IgD-negative memory B cell (primary cell): ENCODE measurements around the gene ATP13A1. TPM values are rescaled to one million over a fixed set of nuclear protein-coding genes. Genes with fewer than 3 reads are reported as not detected.

Experiments used
- H3K27ac Mint-ChIP-seq, 3 donors: one replicate each; pipeline ENCODE4 v1.8.0; 2020 to 2022; ENCODE audit warnings: mild to moderate bottlenecking in 3 of 3, mixed read lengths in 3 of 3, moderate library complexity in 1 of 3
- H3K27me3 Mint-ChIP-seq: one replicate; pipeline ENCODE4 v1.8.0; 2021; ENCODE audit warnings: mixed read lengths
- H3K36me3 Mint-ChIP-seq: one replicate; pipeline ENCODE4 v1.8.0; 2020; ENCODE audit warnings: mild to moderate bottlenecking, mixed read lengths
- H3K4me1 Mint-ChIP-seq, 3 donors: one replicate each; pipeline ENCODE4 v1.8.0; 2020 to 2022; ENCODE audit warnings: mixed read lengths in 3 of 3, mild to moderate bottlenecking in 1 of 3
- H3K4me3 Mint-ChIP-seq, 4 donors: one replicate each; pipeline ENCODE4 v1.8.0; 2020 to 2022; ENCODE audit warnings: mild to moderate bottlenecking in 4 of 4, mixed read lengths in 4 of 4, moderate library complexity in 3 of 4
- H3K9me3 Mint-ChIP-seq, 3 donors: one replicate each; pipeline ENCODE4 v1.8.0; 2020 to 2021; ENCODE audit warnings: mixed read lengths in 3 of 3, mild to moderate bottlenecking in 1 of 3
- polyA plus RNA-seq: library from polyadenylated mRNA; unstranded; fragments of 300-500 nt; fragmentation: Illumina TruSeq; gene quantifications from one replicate; pipeline ENCODE4 v1.2.3, GENCODE V29; 2021

Gene ATP13A1
- polyA plus RNA-seq, 1 donor from 2014 or later: 59.0 TPM

DNA sequence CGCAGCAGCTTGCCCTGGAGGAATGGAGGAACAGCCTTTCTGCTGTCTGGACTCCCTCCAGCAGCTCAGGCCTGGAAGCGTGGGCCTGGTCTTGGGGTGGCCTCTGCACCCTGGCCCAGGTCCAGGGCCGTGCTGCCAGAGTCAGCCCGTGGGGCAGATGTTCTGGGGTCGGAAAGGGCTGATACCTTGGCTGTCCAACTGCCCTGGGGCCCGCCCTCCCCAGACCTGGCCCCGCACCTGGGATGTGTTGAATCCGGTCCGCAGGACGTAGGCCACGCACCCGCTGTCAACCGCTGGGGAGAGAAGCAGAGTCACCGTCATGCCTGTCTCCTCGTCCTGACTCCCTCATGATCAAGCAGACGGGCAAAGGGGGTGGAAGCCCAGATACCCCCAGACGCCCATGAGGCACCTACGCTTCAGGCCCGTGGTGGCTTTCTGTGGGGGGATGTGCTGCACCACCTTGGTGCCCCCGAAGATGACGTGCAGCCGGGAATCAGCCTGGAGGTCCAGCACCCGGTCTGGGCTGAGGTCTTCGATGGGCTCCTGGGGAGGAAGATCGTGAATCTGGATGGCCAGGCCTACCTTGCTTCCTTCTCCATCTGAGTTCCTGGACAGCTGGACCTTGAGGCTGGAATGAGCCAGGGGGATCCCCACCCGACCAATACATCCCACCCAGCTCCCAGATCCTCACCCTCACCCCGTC lies 7.7 kb downstream of the ATP13A1 start:
- H3K27me3 Mint-ChIP-seq: peaks cover 1% of the 10 kb centered on the region
- H3K27ac Mint-ChIP-seq: no peak overlapping the region
- no peaks in the 10 kb centered on the region for H3K9me3 Mint-ChIP-seq
- H3K4me3 Mint-ChIP-seq: peak overlapping the region in 1 of 4 donors; percentile 32
- H3K36me3 Mint-ChIP-seq: peaks cover 5% of the 10 kb centered on the region
- peaks cover 0 to 5% (median 3%) of the 10 kb centered on the region in 3 donors for H3K4me1 Mint-ChIP-seq

DNA sequence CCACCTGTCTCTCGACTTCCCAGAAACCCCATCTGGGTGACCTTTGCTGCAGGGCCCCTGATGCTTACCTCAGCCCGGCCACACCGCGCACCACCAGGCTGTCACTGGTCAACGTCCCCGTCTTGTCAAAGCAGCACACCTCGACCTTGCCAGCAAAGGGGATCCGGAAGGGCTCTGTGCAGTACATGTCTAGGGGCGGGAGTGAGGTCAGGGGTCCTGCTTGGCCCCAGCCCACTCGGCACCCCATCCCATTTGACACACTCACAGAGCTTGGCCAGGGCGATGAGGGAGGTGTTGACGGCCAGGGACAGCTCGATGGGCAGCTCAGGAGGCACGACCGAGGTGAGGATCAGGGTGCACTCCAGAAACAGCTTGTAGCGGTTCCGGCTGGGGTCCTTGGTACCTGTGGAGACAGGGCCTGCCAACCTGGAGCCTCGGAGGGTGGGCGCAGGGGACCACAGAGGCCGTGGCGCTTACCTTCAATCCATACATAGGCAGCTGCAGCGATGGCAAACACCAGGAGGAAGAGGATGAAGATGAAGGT lies 8.4 kb downstream of the ATP13A1 start:
- H3K4me1 Mint-ChIP-seq: peaks cover 0 to 5% (median 3%) of the 10 kb centered on the region in 3 donors
- H3K36me3 Mint-ChIP-seq: peaks cover 5% of the 10 kb centered on the region
- H3K27me3 Mint-ChIP-seq: peaks cover 1% of the 10 kb centered on the region
- peak overlapping the region in 1 of 3 donors; percentile 81 for H3K27ac Mint-ChIP-seq
- no peaks in the 10 kb centered on the region for H3K9me3 Mint-ChIP-seq
- H3K4me3 Mint-ChIP-seq: no peak overlapping the region

DNA sequence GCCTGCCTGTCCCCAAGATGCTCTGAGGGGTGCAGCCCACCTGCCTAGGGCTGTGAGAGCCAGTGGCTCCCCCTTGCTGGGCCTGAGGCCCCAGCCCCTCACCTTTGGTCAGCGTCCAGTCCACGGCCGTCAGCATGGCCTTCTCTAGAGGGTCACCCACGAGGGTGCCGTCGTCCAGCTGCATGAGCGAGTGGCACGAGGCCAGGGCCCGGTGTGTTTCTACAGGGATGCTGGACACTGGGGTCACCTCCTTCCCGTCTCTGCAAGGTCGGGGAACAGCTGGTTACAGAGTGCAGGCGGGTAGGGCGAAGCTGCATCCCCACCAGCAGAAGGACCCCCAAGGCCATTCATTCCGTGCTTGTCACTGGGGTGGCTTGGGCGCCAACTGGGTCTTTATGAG lies 9.0 kb downstream of the ATP13A1 start:
- peaks cover 5% of the 10 kb centered on the region for H3K36me3 Mint-ChIP-seq
- H3K9me3 Mint-ChIP-seq: no peaks in the 10 kb centered on the region
- no peak overlapping the region for H3K4me3 Mint-ChIP-seq
- H3K27me3 Mint-ChIP-seq: peaks cover 1% of the 10 kb centered on the region
- H3K4me1 Mint-ChIP-seq: peaks cover 0 to 5% (median 3%) of the 10 kb centered on the region in 3 donors
- H3K27ac Mint-ChIP-seq: peak overlapping the region in 1 of 3 donors; percentile 81

DNA sequence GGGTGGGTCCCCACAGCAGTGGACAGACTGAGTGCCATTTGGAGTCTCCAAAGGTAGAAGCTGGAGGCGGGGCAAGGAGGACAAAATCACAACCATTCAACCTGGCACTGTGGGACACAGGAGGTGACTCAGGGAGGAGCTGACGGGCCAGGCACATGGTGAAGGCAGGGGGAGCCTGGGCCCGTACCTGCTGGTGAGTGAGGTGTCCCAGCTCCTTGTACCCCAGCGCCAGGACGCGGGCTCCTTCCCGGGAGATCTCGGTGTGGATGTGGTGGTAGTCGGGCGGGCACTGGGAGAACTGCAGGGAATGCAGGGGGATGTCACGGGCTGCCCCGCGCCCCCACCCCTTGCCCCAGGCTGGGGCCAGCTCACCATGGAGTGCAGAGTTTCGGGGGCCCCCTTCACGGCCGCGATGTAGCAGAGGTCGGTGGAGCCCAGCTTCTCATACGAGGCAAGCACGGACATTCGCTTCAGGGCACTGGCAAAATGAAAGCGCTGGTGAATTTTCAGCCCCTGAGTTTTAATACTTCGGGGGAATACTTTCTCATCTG lies 9.8 kb downstream of the ATP13A1 start:
- H3K4me3 Mint-ChIP-seq: no peak overlapping the region
- peaks cover 0 to 5% (median 3%) of the 10 kb centered on the region in 3 donors for H3K4me1 Mint-ChIP-seq
- H3K36me3 Mint-ChIP-seq: peaks cover 5% of the 10 kb centered on the region
- no peaks in the 10 kb centered on the region for H3K9me3 Mint-ChIP-seq
- H3K27ac Mint-ChIP-seq: no peak overlapping the region
- peaks cover 1% of the 10 kb centered on the region for H3K27me3 Mint-ChIP-seq

DNA sequence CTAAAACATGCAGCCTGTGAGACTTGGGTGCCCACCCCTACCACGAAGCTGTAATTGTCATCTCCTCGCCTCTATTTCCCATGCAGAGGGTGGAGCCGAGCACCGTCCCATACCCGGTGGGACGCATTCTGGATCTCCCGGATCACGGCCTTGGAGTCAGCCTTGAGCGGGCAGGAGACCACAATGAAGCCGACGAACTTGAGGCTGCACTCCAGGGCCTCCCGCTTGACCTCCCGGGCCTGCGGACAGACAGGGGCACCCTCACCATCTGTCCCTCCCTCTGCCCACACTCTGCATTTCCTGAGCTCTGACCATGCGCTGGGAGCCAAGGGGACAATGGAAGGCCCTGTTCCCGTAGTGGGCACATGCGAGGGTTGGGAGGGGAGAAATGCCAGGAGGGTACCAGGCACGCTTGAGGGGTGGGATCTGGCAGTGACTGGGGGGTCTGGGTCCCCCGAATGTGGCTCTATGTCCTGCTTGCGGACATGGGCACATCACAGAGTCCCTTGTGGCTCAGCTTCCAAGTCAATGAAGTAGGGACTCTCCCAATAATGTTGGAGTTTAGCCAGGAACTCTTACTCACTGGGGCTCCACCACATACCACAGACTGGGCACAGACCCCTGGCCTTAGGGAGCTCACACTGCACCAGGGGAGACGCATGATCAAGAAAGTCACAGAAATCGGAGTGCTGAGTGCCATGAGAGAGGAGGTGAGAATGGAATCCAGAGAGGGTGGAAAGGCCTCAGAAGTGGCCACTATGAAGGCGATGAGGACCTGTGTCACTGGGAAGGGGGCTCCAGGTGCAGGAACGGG lies 10.8 kb downstream of the ATP13A1 start:
- peaks cover 5% of the 10 kb centered on the region for H3K36me3 Mint-ChIP-seq
- no peaks in the 10 kb centered on the region for H3K9me3 Mint-ChIP-seq
- peak overlapping the region in 1 of 4 donors; percentile 65 for H3K4me3 Mint-ChIP-seq
- peaks cover 0 to 1% (median 0%) of the 10 kb centered on the region in 3 donors for H3K4me1 Mint-ChIP-seq
- H3K27me3 Mint-ChIP-seq: peaks cover 1% of the 10 kb centered on the region
- H3K27ac Mint-ChIP-seq: peak overlapping the region in 1 of 3 donors; percentile 50

DNA sequence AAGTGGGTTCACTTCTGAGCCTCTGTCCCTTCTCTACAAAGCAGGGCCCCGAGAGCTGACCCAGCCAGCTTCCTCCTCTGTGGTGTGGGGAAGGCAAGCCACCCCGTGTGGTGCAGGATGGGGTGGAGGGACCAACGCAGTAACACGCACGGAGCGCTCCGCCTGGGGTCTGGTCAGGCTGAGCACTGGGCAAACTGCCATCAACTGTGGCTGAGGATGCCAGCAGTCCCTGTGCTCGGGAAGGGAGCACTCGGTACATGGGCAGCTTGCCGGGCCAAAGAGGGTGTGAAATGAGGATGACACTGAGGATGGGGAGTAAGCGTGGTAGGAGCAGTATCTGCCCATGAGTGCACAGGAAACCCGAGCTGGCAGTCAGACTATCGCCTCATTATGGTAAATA lies 12.4 kb downstream of the ATP13A1 start:
- Mint-ChIP-seq H3K27me3 (peaks cover 1% of the 10 kb centered on the region), H3K27ac (no peak overlapping the region)

DNA sequence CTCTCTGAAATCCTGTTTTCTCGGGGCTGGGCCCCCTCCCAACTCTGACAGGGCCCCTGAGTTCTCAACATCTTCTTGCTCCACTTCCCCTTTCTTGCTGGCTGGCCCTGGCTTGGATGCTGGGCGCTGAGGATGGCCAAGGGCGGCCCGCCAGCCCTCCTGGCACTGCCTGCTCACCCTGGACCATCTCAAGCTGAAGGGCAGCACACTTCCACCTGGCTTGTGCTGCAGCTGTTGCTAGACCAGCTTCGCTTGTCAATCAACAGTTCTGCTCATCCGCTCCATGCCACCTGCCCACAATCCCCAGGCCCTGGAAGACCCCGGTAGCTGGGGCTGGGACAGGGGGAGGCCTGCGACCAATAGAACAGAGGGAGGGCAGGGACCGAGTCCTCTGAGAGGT lies 13.1 kb downstream of the ATP13A1 start:
- peaks cover 0 to 1% (median 0%) of the 10 kb centered on the region in 3 donors for H3K4me1 Mint-ChIP-seq
- H3K36me3 Mint-ChIP-seq: peaks cover 5% of the 10 kb centered on the region
- H3K27ac Mint-ChIP-seq: no peak overlapping the region
- peaks cover 1% of the 10 kb centered on the region for H3K27me3 Mint-ChIP-seq
- no peaks in the 10 kb centered on the region for H3K9me3 Mint-ChIP-seq
- no peak overlapping the region for H3K4me3 Mint-ChIP-seq

More for the DNA sequence above, 12.4 kb downstream of the ATP13A1 start:
- no peak overlapping the region for H3K4me3 Mint-ChIP-seq
- H3K9me3 Mint-ChIP-seq: no peaks in the 10 kb centered on the region
- peaks cover 0 to 1% (median 0%) of the 10 kb centered on the region in 3 donors for H3K4me1 Mint-ChIP-seq
- peaks cover 5% of the 10 kb centered on the region for H3K36me3 Mint-ChIP-seq

DNA sequence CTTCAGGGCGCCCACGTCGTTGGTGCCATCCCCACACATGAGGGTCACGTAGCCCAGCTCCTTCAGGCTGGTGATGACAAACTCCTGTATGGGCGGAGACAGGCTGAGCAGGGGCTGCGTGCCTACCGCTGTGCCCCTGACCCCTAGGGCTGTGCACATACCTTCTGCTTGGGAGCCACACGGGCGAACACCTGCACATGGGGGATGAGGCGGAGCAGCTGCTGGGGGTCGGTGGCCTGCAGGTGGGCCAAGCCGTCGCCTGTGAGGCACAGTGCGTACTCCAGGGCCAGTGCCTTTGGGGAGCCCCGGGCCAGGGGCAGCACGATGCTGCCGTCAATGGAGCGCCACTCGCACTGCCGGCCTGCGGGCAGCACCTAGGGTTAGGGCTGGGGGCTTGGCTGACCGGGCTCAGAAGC lies 13.9 kb downstream of the ATP13A1 start:
- Mint-ChIP-seq H3K4me3 (peak overlapping the region in 1 of 4 donors; percentile 27), H3K27me3 (peaks cover 1% of the 10 kb centered on the region)

DNA sequence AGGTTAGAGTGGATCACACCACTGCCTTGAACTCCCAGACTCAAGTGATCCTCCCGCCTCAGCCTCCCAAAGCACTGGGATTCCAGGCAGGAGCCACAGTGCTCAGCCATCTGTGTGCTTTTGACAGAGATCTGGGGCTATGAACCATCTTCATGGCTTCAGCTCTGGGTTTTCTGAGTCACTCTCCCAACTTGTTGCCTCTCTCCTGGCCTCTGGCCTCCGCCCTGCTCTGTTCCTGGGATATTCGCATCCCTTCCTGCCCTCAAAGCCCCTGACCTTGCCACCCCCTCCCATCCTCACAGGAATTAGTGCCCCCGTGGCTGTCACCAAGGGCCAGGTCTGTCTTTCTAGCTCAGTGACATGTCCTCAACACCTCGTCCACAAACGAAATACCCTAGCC lies 14.3 kb downstream of the ATP13A1 start:
- Mint-ChIP-seq H3K36me3 (peaks cover 5% of the 10 kb centered on the region), H3K27me3 (peaks cover 1% of the 10 kb centered on the region), H3K4me3 (peak overlapping the region in 1 of 4 donors; percentile 27), H3K4me1 (peaks cover 0 to 2% (median 1%) of the 10 kb centered on the region in 3 donors), H3K27ac (peak overlapping the region in 2 of 3 donors; percentile 57 to 85), H3K9me3 (no peaks in the 10 kb centered on the region)

More for the DNA sequence above, 13.9 kb downstream of the ATP13A1 start:
- Mint-ChIP-seq H3K9me3 (no peaks in the 10 kb centered on the region), H3K4me1 (peaks cover 0 to 1% (median 0%) of the 10 kb centered on the region in 3 donors), H3K36me3 (peaks cover 5% of the 10 kb centered on the region), H3K27ac (peak overlapping the region in 2 of 3 donors; percentile 57 to 85)

DNA sequence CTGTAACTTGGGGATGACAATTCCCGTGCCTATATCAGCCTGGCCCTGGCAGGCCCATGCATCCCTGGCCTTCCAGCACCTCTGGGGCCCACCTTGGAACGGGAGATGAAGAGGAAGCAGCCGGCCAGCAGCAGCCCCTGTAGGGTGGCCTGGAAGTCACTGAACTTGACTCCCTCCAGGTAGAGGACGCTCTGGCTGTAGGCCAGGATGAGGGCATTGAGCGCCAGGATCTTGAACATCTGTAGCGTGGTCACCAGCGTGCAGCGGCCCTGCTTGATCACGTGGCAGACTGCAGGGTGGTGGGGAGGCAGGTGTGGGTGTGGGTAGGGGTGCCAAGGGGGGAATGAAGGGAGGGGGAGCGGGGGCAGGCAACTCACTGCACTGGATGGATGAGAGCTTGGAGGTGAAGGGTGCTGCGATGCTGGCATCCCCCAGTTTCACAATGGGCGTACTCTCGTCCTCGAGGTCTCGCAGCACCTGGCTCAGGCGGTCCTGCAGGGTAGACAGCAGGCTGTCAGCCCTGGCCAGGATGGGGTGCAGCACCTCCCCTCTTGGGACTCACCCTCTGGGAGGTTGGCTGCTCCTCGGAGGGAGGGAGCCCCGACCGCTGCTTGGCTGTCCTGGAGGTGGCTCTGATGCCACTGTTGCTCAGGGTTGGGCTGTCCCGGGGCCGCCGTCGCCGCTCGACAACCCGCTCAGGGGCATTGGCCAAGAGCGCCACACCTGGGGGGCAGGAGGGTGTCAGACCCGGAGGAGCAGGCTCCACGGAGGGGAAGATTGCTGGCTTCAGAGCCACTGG lies 16.2 kb downstream of the ATP13A1 start:
- Mint-ChIP-seq H3K27me3 (no peaks in the 10 kb centered on the region), H3K4me3 (peak overlapping the region in 1 of 4 donors; percentile 57), H3K4me1 (peaks cover 7 to 9% (median 8%) of the 10 kb centered on the region in 3 donors), H3K9me3 (no peaks in the 10 kb centered on the region), H3K36me3 (no peaks in the 10 kb centered on the region), H3K27ac (peak overlapping the region in 1 of 3 donors; percentile 46)

DNA sequence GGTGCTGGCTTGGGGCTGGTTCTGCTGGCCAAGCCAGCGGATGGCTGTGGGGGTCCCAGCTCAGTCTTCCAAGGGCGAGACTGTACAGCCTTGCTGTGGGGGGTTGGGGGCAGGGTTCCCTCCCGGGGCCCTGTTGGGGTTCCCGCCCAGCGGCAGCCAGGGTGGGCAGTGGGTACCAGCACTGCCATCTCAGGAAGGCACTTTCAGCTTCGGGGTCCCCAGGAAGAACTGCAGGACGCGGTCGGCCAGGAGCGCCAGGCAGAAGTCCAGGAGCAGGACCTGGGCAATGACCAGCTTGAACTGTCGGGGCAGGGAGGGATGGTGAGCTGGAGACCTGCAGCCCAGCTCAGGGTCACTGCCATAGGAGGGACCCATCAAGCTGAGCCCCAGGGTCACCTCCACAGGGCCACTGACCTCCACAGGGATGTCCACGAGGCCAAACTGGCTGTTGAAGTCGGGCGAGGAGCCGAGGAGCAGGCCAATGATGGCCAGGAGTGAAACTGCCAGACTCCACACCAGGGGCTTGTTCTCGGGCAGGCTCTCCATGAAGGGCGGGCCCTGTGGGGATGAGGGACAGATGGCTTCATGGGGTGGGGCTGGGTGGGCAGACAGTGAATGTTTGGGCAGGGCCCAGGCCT lies 18.1 kb downstream of the ATP13A1 start:
- Mint-ChIP-seq H3K36me3 (no peaks in the 10 kb centered on the region), H3K9me3 (no peaks in the 10 kb centered on the region), H3K27me3 (no peaks in the 10 kb centered on the region), H3K27ac (no peak overlapping the region), H3K4me3 (peak overlapping the region in 1 of 4 donors; percentile 35), H3K4me1 (peaks cover 11 to 13% (median 13%) of the 10 kb centered on the region in 3 donors)

DNA sequence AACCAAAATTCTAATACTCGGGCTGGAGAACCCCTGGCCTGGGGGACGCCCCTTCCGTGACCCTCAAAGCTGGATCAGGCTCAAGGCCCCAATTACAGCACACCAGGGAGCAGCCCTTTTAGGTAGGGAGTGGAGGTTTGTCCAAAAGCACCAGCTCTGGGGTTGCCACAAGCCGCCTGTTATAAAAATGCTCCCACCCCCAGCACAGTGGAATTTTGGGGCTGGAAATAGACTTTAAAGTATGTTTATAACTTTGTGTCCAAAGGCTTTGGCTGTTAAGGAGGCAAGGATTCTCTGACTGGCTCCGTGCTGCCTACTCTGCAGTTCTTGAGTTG lies 19.5 kb downstream of the ATP13A1 start:
- Mint-ChIP-seq H3K27me3 (no peaks in the 10 kb centered on the region), H3K36me3 (no peaks in the 10 kb centered on the region), H3K27ac (peak overlapping the region; percentile 97 to 98 (median 97)), H3K9me3 (no peaks in the 10 kb centered on the region), H3K4me1 (peaks cover 11 to 13% (median 13%) of the 10 kb centered on the region in 3 donors), H3K4me3 (peak overlapping the region; percentile 95 to 100 (median 97))

DNA sequence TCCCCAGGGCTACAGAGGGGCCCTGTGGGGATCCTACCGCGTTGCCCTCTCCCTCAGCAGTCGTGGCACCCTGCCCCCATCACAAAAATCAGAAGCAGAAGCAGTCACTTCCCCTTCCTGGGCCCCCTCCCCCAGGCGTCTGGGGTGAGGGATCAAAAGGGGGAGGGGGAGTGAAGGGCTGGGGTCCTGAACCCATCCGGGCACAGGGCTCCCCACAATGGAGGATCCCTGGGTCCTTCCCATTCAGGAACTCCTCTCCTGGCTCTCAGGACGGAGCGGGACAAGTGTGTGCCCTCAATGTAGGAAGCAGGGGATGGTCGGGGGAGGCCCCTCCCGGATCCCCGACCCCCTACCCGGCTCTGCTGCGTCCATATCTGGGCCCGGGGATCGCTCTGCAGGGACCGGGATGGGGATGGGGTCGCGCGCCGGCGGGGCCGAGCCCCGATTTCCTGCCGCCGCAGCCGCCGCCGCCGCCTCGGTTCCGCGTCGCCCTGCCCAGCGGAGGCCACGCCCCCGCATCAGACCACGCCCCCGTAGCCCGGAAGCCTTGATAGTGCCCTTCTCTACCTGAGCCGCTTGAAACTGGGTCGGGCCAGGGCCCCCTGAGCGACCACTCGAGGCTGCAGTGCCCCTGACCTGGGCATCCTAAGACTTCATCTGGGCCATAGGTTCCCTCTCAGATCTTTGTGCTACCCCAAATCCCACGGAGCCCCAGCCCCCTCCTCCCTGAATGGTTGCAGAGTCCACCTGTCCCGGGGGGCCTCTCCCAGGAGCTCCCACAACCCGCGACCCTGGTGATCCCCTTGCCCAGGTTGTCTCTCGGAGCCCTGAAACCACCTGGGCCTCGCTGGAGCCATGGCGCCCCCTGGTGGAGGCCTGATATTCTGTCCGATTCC lies 20.1 kb downstream of the ATP13A1 start, which contains the start of gene GMIP:
GMIP (minus strand) TSS at position 500 of the 896 bp plus-strand sequence; CDS start at position 372, 128 bp downstream.
- H3K27me3 Mint-ChIP-seq: no peaks in the 10 kb centered on the region
- no peaks in the 10 kb centered on the region for H3K36me3 Mint-ChIP-seq
- H3K27ac Mint-ChIP-seq: peak within 1 kb of the TSS; percentile 97 to 98 (median 97)
- H3K4me1 Mint-ChIP-seq: peaks cover 11 to 13% (median 13%) of the 10 kb centered on the region in 3 donors
- H3K4me3 Mint-ChIP-seq: peak within 1 kb of the TSS; percentile 95 to 100 (median 97)
- no peaks in the 10 kb centered on the region for H3K9me3 Mint-ChIP-seq
